Hepatic stellate cell (primary cell): Measurements from ENCODE around the gene SH2B2.

Source experiments
- DNase-seq: peaks from one replicate; pipeline ENCODE4 v3.0.0; 2011; ENCODE audit warnings: low spot score

SH2B2 gene

DNA sequence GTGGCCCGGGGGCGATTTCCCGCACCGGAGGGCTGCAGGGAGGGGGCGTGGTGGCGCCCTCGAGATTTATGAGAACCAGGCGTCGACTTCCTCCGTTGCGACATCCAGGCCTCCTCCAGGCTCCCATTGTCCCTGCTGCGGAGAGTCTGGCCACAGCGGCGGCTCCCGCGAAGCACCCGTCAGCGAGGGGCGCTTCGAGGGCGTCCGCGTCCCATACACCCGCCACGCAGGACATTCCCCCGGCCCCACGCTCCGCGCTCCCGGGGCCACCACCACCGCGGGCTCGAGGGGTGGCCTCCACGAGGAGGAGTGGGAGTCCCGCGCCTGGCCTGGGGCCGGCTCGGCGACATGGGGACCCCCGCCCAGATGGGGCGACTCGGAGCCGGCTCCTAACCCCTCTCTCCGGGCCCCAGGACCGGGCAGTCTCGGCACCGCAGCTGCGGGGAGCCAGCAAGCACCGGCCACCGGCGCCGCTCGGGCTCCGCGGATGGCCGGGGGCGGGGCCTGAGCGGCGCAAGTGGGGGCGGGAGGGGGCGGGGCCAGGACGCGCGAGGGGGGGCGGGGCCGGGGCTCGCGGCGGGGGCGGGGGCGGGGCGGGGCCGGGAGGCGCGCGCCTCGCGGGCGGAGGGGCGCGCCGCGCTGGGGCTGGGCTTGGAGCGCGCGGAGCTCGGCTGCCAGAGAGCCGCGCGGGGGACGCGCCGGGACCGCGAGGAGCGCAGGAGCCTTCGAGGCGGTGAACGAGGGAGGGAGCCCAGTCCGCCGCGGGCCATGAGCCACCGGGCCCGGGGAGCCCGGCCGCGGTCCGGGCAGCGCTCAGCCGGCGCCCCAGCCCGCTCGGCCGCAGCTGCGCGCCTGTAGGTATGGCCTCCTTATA lies at the start of gene SH2B2:
TSS of gene SH2B2 (plus strand) at position 632 of the 874 bp plus-strand sequence. CDS start 13,683 bp downstream, outside the sequence.
- peak; percentile 65 for DNase-seq

- DNase-seq: no peak
Observed at GRCh38 chr7:102239206-102239820, 47.4 kb upstream of the SH2B2 start.

- DNase-seq: no peak
Observed at GRCh38 chr7:102241431-102241830, 45.2 kb upstream of the SH2B2 start.

DNA sequence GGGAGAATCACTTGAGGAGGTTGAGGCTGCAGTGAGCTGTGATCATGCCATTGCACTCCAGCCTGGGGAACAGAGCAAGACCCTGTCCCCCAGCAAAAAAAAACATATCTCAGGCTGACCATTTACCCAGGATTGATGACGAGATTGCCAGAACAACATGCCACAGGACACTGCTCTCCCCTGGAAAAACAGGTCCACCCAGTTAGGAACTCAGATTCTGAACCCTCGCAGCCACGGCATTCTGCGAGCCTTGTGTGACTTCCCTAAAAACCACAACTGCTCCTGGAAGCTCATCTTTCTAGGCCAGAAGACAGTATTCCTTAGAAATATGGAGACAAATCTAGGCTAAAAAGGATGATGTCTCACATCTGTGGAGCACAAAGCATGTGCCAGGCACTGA lies 42.1 kb upstream of the SH2B2 start:
- no peak for DNase-seq

DNA sequence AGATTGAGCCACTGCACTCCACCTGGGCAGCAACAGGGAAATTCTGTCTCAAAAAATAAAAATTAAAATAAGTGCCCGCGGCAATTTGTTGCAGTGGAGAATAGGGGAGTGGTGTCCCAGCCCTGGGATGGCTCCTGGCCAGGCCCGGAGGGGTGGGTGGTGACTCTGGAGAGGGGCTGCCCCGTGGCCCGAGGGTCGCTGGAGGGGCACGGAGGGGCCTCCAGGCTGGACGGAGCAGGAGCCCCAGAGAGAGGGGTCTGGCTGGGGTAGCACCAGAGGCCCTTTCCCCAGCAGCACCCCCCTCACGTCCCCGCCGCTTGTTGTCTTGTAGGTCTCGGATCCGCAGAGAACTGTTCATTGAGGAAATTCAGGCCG lies 38.6 kb upstream of the SH2B2 start:
- DNase-seq: no peak

- no peak for DNase-seq
Observed at GRCh38 chr7:102248456-102249395, 37.9 kb upstream of the SH2B2 start.

GRCh38 chr7:102251531-102252365 lies 34.9 kb upstream of the SH2B2 start:
- no peak for DNase-seq

DNA sequence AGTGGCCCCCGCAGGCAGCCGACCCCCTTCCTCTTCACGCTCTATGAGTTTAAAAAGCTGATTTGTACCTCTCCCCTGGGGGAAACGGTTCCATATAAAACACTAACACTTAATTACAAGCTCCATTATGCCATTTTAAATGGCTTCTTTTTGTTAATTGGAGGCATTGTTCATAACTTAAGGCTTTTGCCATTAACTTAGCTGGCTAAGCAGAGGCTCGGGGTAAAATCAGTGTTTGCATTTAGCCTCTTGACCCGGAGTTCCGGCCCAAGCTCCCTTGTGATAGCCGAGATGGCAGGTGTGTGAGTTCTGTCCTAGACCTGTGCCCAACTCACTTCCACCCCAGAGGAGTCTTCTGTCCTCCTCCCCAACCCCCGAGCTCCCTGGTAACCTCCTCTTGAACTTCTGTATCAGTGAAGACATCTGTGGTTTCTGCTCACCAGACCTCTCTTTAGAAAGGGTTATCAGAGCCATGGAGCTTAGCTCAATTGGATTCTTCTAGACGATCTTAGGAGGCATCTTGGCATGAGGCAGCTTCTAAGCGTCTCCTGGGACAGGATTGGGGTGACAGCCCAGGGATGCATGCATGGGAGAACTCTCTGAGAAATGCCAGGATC lies 34.2 kb upstream of the SH2B2 start:
- DNase-seq: no peak

DNA sequence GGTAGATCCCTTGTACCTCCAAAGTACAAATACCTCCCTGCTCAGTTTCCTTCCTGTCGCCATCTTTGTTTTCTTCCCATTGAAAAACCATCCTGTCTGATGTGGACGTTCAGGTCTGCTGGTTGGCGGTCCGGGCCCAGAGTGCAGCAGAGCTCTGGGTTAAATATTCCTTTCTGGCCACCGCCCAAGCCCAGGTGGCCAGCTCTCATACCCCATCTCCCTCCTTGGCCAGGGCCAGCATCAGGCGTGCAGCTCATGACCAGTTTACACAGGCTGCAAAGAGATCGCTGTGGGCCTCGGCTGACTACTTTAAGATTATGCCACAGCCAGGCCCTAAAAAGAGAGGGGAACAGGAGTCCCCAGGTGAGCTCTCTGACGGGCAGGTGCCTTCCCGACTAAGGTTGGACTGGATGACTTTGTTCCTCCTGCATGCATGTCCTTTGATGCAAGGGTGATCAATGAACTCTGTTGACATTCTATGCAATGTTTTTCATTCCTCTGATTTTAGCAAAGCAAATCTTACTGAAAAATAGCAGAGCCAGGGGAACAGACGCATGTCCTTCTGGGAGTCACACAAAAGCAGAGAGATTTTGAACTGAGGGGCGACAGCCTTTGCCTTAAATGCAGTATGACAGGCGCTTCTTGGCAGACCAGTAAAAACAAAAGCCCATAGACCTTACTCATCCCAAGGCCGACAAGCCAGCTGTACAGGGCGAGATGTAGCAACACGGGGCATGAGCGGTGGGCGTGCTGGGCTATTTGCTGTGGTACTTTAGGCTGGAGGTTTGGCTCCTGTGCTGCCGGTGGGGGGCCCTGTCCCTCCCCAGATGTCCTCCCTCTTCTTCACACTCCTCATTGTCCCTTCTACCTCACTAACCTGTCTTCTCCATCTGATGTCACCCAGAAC lies 33.3 kb upstream of the SH2B2 start:
- DNase-seq: no peak

DNA sequence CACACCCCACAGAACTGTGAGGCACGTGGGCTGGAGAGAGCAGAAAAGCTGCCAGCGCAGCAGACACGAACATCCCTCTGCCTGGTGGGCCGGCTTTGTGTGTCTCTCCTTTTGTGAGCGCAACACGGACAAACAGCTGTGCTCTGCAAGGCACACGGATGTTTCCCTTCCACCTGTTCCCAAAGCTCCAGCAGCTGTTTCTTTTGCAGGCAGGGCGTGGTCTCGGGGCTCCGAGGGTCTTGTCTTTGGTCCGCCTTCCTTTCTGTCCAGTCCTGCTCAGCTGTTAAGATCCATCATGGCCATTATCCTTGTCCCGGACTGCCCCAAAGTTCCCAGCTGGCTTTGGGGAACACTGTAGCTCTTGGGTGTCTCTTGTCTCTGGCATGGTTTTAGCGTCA lies 32.7 kb upstream of the SH2B2 start:
- DNase-seq: no peak

DNA sequence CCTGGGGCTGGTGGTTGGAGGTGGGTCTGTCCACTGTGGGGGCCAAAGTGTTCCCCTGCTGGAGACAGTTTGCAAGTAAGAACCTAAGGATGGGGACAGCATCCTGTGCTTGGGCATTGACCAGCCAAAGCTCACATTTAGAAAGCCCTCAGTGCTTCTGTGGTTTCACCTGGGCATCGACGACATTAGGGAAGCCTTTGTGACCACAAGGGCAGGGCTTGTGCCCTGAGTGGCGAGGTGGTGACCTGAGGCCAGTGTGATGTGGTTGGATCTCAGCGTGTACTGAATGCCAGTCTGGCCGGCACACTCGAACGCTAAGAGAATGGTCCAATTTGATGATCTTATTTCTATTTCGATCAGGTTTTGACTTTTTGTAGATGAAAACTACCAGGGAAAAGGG lies 32.1 kb upstream of the SH2B2 start:
- DNase-seq: no peak

- no peak for DNase-seq
Observed at GRCh38 chr7:102255501-102255900, 31.2 kb upstream of the SH2B2 start.

DNA sequence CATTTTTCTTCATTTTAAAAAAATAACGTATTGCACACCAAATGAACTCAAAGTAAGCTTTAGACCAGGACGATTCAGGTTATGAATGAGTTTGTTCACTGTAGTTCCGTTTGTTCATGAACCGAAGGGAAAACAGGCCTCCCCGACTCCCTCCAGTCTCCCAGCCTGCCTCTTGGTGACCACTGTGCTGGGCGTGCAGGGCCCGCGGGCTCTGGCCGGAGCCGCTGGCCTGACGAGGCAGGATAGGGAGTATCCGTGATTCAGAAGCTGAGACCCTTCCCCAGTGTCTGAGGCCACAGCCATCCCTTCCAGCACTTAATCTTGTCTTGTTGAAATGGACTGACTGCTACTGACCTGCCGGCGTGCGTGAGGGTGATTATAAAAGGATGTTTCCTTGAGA lies 30.8 kb upstream of the SH2B2 start:
- DNase-seq: no peak

GRCh38 chr7:102258073-102258748 lies 28.5 kb upstream of the SH2B2 start:
- no peak for DNase-seq

- DNase-seq: no peak
Observed at GRCh38 chr7:102258749-102259107, 27.9 kb upstream of the SH2B2 start.

DNA sequence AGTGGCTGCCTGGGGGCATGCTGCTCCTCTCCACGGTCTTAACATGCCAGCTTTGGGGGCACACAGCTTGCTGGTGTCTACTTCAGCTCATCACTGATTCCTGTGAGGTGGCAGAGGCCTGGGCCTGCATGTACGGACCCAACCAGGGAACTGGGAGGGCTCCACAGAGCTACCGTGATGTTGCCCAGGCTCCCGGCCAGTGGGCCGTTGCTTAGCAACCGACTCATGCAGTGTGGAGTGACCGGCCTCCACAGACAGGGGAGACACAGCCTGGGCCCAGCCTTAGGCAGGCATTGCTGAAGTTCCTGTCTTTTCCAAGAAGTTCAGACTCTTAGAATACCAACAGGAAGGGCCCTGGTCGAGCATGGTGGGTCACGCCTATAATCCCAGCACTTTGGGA lies 25.8 kb upstream of the SH2B2 start:
- DNase-seq: peak; percentile 66

GRCh38 chr7:102261451-102261850 lies 25.2 kb upstream of the SH2B2 start:
- no peak for DNase-seq

GRCh38 chr7:102262546-102262945 lies 24.1 kb upstream of the SH2B2 start:
- no peak for DNase-seq

DNA sequence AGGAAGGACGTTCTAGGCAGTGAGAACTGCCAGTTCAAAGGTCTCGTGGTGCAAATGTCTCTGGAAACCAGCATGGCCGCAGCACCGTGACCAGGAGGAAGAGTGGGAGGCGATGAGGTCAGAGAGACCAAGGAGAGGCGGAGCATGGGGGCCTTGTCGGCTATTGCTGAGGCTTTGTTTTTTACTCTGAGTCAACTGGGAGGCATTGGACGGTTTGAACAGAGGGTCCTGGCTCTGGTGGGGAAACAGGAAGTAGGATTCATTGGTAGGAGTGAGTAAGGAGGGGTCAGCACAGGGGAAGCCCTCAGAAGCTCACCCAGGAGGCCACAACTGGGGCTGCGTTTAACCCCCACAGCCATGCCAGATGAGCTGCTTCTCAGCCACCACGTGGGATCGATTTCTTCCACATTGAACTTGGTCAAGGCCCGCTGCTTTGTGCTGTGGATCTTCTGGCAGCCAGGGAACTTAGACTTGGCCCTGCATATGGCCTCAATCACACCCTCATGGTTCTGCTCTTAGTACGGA lies 22.2 kb upstream of the SH2B2 start:
- no peak for DNase-seq
